ENCODE data around the gene LHX2.

DNA sequence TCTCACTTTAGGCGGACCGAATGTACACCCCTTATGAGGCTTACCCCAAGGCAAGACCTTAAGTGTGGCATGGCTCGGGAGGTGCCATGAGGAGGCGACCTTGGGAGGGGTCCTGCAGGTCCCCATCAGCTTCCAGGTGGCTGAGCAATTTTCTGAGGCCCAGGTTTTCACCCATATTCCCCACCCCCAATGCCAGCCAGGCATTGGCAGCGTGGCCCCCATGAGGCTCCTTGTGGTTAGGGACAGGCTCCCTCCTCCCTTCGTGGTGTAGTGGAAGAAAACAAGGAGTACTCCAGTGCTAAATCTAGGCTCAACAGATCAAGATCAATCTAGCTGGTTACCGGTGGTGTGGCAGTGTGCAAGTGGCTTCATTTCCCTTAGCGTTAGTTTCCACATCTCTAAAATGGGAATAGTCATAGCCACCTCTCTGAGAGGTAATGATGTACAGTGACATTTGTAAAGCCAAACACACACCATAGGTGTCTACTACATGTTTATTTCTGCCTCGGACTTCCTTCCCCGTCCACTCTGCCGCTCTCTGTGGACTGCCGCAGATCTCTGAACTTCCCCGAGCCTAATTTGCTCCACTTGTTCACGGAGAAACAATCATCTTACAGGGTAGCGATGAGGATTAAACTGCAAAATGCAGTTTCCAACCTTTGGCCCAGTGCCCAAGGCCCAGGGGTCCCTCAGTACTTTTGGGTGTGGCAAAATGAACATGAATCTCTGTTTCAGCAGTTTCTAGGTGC, 8.4 kb downstream of the LHX2 start:
- TF ChIP-seq, protein P1, sequence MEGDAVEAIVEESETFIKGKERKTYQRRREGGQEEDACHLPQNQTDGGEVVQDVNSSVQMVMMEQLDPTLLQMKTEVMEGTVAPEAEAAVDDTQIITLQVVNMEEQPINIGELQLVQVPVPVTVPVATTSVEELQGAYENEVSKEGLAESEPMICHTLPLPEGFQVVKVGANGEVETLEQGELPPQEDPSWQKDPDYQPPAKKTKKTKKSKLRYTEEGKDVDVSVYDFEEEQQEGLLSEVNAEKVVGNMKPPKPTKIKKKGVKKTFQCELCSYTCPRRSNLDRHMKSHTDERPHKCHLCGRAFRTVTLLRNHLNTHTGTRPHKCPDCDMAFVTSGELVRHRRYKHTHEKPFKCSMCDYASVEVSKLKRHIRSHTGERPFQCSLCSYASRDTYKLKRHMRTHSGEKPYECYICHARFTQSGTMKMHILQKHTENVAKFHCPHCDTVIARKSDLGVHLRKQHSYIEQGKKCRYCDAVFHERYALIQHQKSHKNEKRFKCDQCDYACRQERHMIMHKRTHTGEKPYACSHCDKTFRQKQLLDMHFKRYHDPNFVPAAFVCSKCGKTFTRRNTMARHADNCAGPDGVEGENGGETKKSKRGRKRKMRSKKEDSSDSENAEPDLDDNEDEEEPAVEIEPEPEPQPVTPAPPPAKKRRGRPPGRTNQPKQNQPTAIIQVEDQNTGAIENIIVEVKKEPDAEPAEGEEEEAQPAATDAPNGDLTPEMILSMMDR (IDR thresholded peaks at IDR 0.05) = no peak
- TF ChIP-seq POLR2A (IDR thresholded peaks at IDR 0.05) = no peak
